ENCODE results near the gene GTPBP3. TPM values are rescaled to one million over a fixed set of nuclear protein-coding genes. Genes with fewer than 3 reads are reported as not detected.

GTPBP3 gene
- total RNA-seq, 2 donors from 2014 or later = 20.7 to 72.5 TPM

DNA sequence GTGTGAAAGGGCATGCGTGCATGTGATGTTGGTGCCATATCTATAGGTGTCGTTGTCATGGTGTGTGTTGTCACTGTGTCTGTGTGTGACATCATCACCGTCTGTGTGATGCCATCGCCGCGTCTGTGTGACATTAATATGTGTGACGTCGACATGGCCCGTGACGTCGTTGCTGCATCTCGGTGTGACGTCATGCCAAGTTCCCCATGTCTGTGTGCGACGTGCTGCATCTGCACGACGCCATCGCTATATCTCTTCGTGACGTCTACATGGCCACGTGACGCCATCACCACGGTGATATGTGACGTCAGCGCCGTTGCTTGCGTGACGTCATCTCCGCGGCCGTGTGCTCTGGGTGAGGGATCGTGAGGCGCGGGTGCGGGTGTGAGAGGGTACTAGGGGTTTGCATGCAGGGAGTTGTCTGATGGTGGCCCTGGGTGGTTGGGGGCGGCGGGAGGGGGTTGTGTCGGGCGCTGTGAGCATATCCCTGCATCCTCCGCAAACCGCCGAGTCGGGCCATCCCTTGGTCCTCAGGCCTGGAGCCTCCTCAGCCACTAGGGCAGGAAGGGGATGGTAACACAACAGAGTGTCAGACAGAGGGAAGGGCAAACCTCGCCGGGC lies 14.6 kb downstream of the GTPBP3 start:
- Histone ChIP-seq H3K27me3 (replicated peaks; ENCODE audit: insufficient read depth) (no peaks in the 10 kb centered on the region), H3K36me3 (no peaks in the 10 kb centered on the region), H3K27ac (no peak overlapping the region), H3K9me3 (no peaks in the 10 kb centered on the region), H3K4me1 (ENCODE audit: control insufficient read depth in 1 of 2, low read depth in 2 of 2) (peaks cover 21 to 36% of the 10 kb centered on the region in 2 donors), H3K4me3 (no peak overlapping the region)
- TF ChIP-seq CTCF (IDR thresholded peaks at IDR 0.05) = no peak
- DNase-seq (ENCODE audit: low spot score) = no peak
- ATAC-seq (ENCODE audit: insufficient number of reproducible peaks, low FRiP score, low read depth) = no peak

DNA sequence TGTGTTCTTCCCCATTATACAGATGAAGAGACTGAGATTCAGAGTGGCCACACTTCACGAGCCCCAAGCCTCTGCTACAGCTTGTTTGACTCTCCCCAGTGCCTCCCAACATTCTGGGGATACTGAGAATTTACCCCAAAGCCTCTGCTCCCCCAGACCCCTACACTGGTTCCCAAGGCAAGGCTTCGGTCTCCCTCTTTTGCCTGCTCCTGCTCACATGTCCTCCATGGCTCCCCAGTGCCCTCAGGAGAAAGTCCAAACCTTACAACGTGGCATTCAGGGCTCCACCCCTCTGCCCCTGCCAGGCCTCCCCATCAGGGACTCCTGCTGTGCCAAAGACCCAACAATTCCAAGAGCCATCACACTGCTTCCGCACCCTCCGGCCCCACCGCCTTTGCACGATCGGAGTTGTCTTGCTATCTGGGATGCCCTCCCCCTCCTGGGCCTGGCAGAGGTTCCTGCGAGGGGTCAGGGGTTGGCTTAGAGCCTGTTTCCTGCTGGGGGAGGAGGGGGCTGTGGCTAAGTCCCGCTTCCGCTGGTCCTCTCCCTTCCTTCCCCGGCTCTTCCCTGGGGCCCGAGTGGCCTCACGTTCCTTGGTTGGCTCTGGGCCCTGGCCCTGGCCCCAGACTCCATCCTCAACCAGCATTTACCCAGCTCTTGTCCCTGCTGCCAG lies 15.4 kb downstream of the GTPBP3 start:
- TF ChIP-seq CTCF (IDR thresholded peaks at IDR 0.05) = no peak
- H3K4me1 ChIP-seq (ENCODE audit: control insufficient read depth in 1 of 2, low read depth in 2 of 2) = peaks cover 13 to 29% of the 10 kb centered on the region in 2 donors
- no peak for ATAC-seq (ENCODE audit: insufficient number of reproducible peaks, low FRiP score, low read depth)
- no peaks in the 10 kb centered on the region for H3K9me3 ChIP-seq
- no peak for DNase-seq (ENCODE audit: low spot score)
- peak overlapping the region in 1 of 2 donors; percentile 39 for H3K27ac ChIP-seq
- no peaks in the 10 kb centered on the region for H3K27me3 ChIP-seq (replicated peaks; ENCODE audit: insufficient read depth)
- H3K4me3 ChIP-seq = no peak overlapping the region
- H3K36me3 ChIP-seq = no peaks in the 10 kb centered on the region

- no peak for ATAC-seq (ENCODE audit: insufficient number of reproducible peaks, low FRiP score, low read depth)
- H3K4me1 ChIP-seq (ENCODE audit: control insufficient read depth in 1 of 2, low read depth in 2 of 2) = peaks cover 6 to 29% of the 10 kb centered on the region in 2 donors
- H3K27me3 ChIP-seq (replicated peaks; ENCODE audit: insufficient read depth) = no peaks in the 10 kb centered on the region
- H3K9me3 ChIP-seq = no peaks in the 10 kb centered on the region
- no peak for TF ChIP-seq CTCF (IDR thresholded peaks at IDR 0.05)
- no peaks in the 10 kb centered on the region for H3K36me3 ChIP-seq
- DNase-seq (ENCODE audit: low spot score) = no peak
- H3K4me3 ChIP-seq = no peak overlapping the region
- H3K27ac ChIP-seq = no peak overlapping the region
These were observed 16.0 kb downstream of the GTPBP3 start for GRCh38 chr19:17353386-17353785.

GRCh38 chr19:17357078-17357666 lies 19.8 kb downstream of the GTPBP3 start:
- H3K9me3 ChIP-seq = no peaks in the 10 kb centered on the region
- peaks cover 0 to 17% of the 10 kb centered on the region in 2 donors for H3K4me1 ChIP-seq (ENCODE audit: control insufficient read depth in 1 of 2, low read depth in 2 of 2)
- no peak for DNase-seq (ENCODE audit: low spot score)
- no peak for ATAC-seq (ENCODE audit: insufficient number of reproducible peaks, low FRiP score, low read depth)
- H3K27ac ChIP-seq = no peak overlapping the region
- no peak overlapping the region for H3K4me3 ChIP-seq
- no peaks in the 10 kb centered on the region for H3K27me3 ChIP-seq (replicated peaks; ENCODE audit: insufficient read depth)
- no peak for TF ChIP-seq CTCF (IDR thresholded peaks at IDR 0.05)
- no peaks in the 10 kb centered on the region for H3K36me3 ChIP-seq

GRCh38 chr19:17357724-17358123 lies 20.4 kb downstream of the GTPBP3 start:
- Histone ChIP-seq H3K4me3 (no peak overlapping the region), H3K9me3 (no peaks in the 10 kb centered on the region), H3K27ac (peak overlapping the region; percentile 14 to 38), H3K4me1 (ENCODE audit: control insufficient read depth in 1 of 2, low read depth in 2 of 2) (peaks cover 0 to 14% of the 10 kb centered on the region in 2 donors), H3K36me3 (no peaks in the 10 kb centered on the region), H3K27me3 (replicated peaks; ENCODE audit: insufficient read depth) (no peaks in the 10 kb centered on the region)
- no peak for DNase-seq (ENCODE audit: low spot score)
- no peak for ATAC-seq (ENCODE audit: insufficient number of reproducible peaks, low FRiP score, low read depth)
- TF ChIP-seq CTCF (IDR thresholded peaks at IDR 0.05) = no peak

All from thoracic aorta (tissue), 2 donors.